ENCODE data around the gene GCSH.

The GCSH gene

GRCh38 chr16:81040842-81041241, 55.4 kb downstream of the GCSH start:
- DNase-seq = no peak

- DNase-seq = no peak
These were observed 56.1 kb downstream of the GCSH start for GRCh38 chr16:81040131-81040530.

DNA sequence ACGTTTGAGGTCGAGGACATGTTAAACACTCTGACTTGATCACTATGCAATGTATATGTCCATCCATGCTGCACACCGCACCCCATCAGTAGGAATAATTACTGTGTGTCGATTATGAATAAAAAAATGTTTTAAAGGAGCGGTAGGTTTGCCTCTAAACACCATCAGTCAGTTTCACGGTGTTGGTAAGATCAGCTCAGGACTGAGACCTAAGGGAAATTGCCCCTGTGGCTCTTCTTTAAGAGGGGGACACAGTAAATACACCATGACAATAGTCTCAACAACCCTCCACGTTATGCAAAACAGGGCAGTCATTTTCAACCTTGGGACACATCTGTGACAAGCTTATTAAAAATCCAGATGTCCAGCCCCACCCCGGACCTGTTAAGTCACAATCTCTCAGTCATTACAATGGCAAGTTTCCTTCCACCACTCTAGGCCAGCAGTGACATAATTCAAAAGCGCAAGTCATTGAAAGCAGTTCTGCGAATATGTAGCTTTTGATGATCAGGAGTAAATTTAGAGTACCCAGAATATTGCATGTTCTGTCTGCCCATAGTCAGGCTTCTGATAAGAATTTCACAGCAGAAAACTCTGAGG, 59.3 kb downstream of the GCSH start:
- no peak for DNase-seq

DNA sequence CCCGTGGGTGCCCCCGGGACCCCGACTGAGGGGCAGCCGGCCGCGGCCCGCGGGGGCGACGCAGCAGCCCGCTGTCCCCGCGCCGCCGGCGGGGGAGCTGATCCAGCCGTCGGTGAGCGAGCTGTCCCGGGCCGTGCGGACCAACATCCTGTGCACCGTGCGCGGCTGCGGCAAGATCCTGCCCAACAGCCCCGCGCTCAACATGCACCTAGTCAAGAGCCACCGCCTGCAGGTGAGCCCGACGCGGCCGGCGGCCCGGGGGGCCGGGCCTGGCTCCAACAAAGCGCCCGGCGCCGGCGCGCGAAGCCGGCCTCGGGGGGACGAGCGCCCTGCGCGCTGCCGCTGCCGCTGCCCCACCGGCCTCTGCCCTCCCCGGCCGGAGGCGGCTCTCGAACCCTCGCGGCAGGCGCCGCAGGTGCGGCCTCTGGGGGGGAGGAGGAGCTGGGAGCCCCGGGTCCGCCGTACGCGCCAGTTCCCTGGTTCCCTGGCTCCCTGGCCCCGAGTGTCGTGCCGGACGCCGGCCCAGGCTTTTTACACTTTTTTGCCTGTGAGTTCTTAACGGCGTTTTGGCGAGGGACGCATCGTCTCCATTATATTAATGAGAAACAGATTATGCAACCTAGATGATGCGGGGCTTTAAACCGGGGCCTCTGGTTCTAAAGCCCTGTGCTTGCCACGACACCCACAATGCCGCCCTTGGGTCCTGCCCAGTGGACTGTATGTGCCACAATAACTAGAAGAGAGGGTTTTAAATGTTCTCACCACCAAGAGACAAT, 60.0 kb downstream of the GCSH start:
- no peak for DNase-seq

- no peak for DNase-seq
These were observed 60.7 kb downstream of the GCSH start, which contains the start of gene ATMIN for GRCh38 chr16:81035398-81035974. ATMIN (plus strand) TSS chr16:81035842; CDS start chr16:81035871, 29 bp downstream.
